OCI-LY3 (cell line): Measurements from ENCODE around the gene PARD3.

ENCODE experiments used
- EZH2phosphoT487 ChIP-seq: fragments of 200-600 bp; shearing (Covaris generic); IDR thresholded peaks from 2 replicates; pipeline ENCODE4 v1.6.1; 2018; ENCODE audit warnings: antibody characterized with exemption, mixed run types, low read depth
- TF ChIP-seq, protein P1 (sequence below): fragments of 200-600, 300-600 bp; sonication (generic); IDR thresholded peaks from 2 replicates; pipeline ENCODE4 v1.5.1; 2014; ENCODE audit warnings: antibody characterized with exemption, low read length, low read depth

DNA sequence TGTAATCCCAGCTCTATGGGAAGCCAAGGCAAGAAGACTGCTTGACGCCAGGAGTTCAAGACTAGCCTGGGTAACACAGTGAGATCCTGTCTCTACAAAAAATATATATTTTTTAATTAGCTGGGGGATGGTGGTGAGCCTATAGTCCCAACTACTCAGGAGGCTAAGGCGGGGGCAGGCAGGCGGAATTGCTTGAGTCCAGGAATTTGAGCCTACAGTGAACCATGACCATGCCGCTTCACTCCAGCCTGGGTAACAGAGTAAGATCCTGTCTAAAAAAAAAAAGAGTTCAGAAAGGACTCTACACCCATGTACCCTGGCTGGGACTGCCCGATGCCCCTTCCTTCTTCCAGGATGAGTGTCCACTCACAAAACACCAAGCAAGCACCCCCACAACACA lies 648.7 kb downstream of the PARD3 start:
- TF ChIP-seq EZH2phosphoT487: no peak
- TF ChIP-seq, protein P1, sequence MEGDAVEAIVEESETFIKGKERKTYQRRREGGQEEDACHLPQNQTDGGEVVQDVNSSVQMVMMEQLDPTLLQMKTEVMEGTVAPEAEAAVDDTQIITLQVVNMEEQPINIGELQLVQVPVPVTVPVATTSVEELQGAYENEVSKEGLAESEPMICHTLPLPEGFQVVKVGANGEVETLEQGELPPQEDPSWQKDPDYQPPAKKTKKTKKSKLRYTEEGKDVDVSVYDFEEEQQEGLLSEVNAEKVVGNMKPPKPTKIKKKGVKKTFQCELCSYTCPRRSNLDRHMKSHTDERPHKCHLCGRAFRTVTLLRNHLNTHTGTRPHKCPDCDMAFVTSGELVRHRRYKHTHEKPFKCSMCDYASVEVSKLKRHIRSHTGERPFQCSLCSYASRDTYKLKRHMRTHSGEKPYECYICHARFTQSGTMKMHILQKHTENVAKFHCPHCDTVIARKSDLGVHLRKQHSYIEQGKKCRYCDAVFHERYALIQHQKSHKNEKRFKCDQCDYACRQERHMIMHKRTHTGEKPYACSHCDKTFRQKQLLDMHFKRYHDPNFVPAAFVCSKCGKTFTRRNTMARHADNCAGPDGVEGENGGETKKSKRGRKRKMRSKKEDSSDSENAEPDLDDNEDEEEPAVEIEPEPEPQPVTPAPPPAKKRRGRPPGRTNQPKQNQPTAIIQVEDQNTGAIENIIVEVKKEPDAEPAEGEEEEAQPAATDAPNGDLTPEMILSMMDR: no peak
